Stimulated activated CD8-positive, alpha-beta memory T cell treated with anti-CD3 and anti-CD28 coated beads, Interleukin-4, amount 100 ng/mL, for 4 hours (primary cell): ENCODE results near the gene BCR.
A peak's percentile ranks its signal among the peaks of the same experiment; 100 is the strongest.
"Not testable (repeated sequence)": the region's sequence is repeated elsewhere in the genome, so short reads cannot be mapped to it uniquely, and the experiment has no call there.

Source experiments
- DNase-seq, 2 donors: peaks; one replicate each; pipeline ENCODE4 v3.0.0-alpha.2; 2020; ENCODE audit warnings: low read depth in 2 of 2, low spot score in 1 of 2

BCR gene

DNA sequence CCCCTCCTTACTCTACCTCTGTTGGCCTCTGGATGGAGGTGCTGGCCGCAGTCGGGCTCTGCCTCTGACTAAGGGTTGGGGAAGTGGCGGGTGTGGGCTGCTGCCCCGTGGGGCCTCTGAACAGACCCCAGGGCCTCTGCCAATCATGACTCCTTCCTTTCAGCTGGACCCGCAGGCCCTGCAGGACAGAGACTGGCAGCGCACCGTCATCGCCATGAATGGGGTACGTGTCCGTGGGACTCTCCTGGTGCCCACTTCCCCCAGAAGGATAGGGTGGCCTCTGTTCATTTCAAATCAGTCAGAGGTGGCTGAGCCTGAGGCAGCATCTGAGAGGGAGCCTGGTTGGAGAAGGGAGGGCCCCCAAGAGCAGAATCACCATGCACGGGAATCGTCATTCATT is 129.0 kb downstream of the BCR start:
- DNase-seq, result not testable (repeated sequence)

DNA sequence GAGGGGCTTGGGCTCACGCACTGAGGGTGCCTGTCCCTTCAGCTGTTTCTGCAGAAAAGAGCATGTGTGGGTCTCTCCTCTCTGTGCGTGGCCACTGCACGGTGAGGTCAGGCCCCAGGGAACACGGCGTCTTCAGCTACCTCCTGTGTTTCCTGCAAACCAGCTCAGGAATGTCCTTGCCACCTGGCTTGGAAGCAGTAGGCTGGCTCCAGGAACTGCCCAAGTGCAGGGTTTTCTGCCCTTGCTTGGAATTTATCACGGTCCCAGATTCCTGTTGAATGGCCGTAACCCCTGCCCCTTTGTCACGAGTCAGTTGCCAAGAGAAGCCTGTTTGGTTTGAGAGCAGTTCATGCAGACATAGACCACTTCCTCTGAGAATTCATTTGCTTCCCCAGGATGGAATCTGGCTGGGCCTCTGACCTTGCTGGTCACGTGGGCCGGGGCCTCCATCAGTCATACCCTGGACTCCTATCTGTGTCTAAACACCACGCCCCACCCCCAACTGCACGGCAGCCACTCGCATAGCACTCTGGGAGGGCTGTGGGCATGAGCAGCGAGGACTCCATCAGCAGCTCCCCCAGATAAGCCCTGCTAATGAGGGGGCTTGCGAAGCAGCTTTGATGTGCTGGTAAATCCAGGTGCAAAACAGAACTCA is 130.3 kb downstream of the BCR start:
- not testable (repeated sequence) for DNase-seq

DNA sequence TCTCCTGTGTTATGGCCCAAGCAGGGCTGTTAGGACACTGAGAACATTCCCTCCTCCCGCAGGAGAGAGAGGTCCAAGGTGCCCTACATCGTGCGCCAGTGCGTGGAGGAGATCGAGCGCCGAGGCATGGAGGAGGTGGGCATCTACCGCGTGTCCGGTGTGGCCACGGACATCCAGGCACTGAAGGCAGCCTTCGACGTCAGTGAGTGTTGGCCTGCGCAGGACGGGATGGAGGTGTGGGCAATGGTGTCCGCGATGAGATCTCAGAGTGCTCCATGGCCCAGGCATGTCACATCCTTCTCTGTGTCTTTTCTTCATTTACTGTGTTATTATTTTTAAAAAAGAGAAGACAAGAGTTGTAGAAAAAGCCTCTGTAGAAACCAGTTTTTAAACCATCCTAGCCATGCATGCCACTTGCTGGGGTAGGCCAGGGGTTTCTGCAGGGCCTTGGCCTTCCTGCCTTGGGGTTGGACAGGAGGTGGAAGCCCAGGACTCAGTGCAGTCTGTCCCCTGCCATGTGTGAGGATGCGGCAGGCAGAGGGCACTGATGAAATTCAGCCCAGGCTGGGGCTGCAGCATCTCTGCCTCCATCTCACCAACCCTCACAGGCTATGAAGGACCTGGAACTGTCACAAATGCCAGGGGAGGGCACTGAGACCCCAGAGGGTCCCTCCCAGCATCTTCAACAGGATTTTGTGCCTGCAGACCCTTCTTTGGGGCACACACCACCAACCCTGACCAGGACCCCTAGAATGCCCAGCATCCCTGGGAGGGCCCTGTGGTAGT is 131.5 kb downstream of the BCR start:
- DNase-seq, result not testable (repeated sequence)

DNA sequence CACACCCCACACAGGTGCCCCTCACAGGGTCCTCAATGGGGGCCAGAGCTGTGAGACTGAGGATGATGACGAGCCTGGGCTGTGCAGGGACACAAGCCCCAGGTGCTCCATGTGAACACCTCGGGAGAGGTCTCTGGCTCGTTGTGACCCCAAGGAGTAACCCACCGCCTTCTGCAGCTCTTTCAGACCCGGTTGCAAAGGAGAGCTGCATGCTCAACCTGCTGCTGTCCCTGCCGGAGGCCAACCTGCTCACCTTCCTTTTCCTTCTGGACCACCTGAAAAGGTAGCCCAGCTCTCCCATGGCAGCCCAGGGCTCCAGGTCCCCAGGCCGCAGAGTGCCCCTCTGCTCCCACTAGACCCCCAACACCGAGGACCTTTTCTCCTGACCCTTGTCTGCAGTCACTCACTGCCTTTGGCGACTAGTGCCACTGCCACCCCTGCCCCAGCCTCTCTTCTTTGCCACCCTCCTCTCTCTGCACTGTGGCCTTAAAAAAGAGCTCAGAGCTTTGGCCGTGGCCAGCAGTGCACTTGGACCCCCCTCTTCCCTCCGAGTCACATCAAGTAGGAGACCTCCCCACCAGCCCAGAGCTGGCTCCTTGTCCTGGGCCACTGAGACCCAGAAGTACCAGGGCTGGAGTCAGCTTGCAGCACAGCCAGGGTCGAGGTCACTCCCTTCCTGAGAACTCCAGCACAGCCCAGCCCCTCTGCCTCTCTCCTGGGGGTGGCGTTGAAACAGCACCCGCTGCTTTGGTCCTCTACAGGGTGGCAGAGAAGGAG is 133.7 kb downstream of the BCR start:
- no peak for DNase-seq

DNA sequence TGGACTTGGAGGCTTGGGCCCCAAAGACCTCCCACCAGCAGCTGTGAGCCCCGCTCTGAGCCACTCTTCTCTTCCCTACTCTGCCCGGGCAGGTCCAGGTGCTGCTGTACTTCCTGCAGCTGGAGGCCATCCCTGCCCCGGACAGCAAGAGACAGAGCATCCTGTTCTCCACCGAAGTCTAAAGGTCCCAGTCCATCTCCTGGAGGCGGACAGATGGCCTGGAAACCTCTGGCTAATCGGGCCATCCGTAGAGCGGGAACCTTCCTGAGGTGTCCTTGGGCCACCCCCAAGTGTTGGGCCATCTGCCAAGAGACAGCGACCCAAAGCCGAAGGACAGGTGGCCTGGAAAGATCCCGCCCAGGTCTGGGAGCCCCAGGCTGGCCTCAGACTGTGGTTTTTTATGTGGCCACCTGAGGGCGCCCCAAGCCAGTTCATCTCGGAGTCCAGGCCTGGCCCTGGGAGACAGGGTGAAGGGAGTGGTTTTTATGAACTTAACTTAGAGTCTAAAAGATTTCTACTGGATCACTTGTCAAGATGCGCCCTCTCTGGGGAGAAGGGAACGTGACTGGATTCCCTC is 135.1 kb downstream of the BCR start:
- peak in 1 of 2 donors; percentile 4 for DNase-seq

DNA sequence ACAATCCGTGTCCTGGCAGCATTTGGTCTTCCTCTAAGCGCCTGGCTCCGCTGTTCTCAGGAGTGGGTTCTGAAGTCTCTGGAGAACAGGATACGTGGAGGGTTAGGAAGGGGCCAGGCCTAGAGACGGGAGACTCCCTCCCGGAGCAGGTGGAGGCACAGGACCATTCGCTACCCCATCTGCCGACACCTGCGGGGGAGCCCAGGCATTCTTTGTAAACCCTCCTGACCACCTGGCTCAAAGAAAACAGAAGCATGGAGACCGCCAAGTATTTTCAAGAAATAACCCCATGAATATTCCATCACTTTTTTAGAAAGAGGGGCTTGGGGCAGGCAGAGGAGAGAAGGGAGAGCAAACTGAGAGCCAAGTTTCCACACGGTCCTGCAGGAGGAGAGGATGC is 136.3 kb downstream of the BCR start:
- not testable (repeated sequence) for DNase-seq

DNA sequence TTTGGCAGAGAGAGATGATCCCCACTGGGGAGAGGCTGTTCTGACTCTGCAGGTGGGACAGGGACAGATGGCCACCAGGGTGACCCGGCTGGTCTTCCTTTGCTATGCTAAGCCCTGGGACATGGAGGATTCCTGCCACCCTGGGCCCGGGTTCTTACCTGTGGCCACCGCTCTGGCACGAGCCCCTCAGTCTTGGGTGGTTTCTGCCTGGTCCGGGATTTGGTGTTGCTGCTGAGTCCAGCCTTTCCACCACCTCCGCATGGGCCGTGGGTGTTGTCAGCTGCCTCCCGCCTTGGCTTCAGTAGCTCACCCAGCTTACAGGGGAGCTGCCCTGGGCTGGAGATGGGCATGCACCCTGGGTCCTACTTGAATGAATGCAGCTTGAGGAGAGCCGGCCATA is 138.0 kb downstream of the BCR start:
- DNase-seq, result not testable (repeated sequence)

DNA sequence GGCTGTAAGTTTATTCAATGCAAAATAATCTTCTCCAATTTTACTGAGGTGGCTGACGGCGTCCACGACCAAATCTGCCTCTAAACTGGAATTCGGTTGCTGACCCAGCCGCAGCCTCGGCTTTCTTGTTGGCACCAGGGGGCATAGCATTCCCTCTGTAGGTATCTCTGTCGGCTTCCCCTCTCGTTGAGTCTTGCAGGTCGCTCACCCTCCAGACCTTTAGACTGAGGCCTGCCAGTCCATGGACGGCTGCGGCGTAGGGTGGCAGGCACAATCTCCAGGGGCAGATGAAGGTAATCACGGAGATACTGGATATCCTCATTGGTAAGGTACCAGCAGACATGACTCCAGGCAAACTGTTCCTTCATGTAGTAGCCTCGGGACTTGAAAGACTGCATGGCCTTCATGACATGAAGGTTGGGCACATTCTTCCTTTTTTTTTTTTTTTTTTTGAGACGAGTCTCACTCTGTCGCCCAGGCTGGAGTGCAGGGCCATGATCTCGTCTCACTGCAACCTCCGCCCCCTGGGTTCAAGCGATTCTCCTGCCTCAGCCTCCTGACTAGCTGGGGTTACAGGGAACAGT is 142.3 kb downstream of the BCR start:
- not testable (repeated sequence) for DNase-seq

DNA sequence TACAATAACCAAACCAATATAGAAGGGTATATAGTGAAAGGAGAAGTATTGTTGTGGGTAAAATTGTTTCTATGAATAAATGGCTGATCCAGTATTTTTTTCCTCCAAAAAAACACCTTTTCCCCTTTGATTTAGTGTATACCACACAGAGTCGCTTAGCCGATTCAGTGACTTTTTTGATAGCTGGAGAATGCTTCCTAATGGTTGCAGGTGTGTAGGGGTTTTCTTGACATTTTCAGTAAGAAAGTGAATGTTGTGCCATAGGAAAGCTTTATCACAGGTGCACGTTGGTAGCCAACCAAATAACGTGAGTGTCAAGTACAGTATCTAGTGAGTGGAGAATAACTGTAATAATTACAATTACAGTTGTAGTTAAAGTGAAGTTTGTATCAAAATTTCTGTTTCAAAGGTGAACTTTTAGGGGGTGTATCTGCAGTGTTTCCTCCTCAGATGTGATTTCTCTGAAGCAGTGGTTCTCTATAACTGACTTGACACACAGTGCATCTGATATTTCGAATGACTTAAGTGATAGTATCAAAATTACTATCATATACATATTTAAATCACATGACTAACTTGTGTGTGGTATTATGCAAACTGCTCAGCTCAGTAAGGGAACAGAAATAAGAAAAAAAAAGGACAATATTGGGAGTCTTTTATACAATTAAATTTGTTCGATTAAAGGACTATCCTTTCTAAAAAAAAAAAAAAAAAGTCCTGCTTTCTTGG is 143.8 kb downstream of the BCR start:
- DNase-seq, result not testable (repeated sequence)

DNA sequence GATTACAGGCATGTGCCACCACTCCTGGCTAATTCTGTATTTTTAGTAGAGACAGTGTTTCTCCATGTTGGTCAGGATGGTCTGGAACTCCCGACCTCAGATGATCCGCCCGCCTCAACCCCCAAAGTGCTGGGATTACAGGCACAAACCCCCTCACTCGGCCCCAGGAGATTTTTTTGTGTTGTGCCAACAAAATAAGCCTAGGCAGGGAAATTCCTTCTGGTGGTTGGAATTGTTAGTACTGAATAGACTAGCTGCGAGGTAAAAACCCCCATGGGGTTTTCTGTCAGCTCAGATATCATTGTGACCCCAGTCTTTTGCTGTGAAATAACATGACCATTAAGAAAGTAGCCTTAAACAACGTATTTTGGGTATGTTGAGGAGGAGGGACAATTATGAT is 144.9 kb downstream of the BCR start:
- DNase-seq, result no peak

DNA sequence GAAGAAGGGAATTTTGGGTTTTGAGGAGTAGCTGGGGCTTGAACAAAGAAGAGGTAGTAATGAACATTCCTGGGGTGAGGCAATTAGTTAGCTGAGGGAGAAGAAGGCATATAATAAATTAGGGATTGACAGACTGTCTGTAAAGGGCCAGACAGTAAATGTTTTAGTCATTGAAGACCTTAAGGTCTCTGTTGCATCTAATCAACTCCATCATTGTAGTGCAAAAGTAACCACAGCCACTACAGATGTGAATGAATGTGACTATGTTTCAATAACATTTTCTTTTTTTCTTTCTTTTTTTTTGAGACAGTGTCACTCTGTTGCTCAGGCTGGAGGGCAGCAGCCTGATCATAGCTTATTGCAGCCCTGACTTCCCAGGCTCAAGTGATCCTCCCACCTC is 153.5 kb downstream of the BCR start:
- DNase-seq, result not testable (repeated sequence)

DNA sequence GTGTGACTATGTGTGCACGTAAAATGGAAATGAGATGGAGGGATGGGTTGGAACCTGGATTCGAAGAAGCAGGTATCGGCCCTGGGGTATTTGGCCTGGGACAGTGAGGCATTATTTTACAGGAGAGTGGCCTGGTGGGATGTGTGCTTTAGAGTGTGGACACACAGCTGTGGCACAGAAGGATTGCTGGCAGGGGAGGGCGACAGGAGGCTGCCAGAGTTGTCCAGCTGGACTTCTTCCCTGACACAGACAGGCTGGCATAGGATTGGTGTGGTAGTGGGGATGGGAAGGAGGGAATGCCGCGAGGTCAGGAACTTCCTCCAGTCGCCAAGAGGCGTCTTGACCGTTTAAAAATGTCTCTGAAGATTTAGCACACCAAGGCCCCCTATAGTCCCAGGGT is 157.4 kb downstream of the BCR start:
- not testable (repeated sequence) for DNase-seq

DNA sequence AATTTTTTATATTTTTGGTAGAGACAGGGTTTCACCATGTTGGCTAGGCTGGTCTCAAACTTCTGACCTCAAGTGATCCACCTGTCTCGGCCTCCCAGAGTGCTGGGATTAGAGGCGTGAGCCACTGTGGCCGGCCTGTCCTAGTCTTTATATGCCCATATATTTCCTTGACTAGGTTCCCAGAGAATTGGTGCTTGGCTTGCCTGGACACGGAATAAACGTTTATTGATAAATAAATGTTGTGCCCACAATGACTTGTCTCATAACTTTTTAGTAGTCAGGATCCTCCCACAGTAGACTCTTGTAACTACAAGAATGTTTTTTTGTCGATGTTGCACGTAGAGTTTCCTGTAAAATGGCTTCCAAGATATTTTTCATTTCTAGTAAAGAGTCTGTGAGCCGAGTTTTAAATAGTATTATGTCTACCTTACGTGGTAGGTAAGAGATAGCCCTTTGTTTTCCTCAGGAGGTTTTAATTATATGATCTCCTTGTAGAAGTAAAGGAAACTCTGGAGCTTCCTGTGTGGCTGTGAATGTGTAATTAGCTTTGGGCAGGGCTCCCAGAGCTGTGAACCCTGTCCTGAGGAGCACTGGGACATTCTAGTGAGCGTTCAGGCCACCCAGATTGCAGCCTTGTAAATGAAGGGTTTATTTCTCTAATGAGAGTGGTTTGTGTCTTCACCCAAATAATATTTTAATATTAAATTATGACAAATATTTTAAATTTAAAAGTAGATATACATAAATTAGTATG is 161.8 kb downstream of the BCR start:
- not testable (repeated sequence) for DNase-seq

DNA sequence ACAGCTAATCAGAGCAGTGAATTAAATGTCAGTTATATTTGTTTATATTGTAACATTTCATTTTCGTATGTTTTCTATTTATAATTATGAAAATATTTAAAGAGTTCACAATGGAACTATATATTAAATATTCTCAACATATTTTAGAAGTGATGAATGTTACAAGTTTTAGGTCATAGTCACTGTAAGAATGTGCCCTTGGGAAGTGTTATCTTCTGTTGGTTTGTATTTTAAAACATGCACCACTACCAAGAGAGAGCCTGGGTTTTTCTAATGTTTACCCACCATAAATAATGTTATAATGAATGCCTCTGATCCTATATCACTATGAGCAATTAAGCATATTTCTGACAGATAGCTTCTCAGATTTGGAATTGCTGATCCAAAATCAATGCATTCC is 171.0 kb downstream of the BCR start:
- DNase-seq, result no peak

DNA sequence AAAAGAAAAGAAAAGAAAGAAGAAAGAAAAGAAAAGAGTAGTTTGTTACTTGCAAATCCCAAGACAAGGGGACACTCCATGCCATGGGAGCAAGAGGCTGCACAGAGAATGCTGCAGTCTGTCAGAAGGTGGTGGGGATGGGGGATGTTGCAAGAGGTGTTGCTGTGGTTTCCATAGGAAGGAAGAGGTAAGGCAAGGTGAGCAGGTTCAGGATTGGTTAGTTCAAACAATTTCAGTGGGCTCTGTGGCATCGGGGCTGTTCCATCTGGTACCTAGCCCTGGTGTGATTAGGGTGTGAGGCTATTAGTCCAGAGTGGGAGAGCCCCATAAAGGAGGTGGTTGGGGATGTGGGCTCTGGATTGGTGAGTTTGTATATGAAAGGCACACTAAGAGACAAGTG is 172.7 kb downstream of the BCR start:
- no peak for DNase-seq

DNA sequence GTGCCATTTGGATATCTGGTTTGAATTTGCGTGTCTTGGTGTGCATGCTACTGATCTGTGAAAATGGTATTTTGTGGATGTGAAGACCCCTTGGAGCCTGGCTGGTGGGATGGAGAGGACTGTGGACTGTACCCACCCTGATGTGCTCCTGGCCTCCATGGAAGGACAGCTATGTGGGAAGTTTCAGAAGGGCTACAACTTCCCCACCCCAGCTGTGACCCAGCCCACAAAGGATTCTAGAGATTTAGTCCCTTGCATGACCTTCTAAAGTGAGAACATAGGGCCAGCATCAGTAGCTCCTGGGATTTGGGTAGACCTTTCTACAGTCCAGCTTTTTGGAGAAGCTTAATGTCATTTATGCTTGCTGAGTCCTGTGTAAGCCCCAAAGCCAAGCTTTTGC is 173.4 kb downstream of the BCR start:
- DNase-seq, result no peak

DNA sequence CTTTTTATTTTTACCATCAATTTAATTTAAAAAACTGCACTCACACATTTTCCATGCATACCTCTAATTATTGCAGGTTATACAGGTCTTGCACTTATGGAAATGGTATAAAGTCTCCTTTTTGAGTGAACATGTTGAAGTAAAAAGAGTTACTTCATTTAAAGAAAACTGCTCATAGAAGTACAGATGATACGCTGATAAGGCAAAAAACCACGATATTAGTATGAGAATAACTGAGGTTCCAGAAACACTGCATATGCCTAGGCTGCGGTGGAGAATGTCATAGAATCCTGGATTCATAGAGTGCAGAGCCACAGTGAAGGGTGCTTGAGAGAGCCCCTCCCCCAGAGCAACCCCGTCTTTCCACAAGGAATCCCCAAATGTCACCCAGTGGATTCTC is 175.8 kb downstream of the BCR start:
- no peak for DNase-seq

DNA sequence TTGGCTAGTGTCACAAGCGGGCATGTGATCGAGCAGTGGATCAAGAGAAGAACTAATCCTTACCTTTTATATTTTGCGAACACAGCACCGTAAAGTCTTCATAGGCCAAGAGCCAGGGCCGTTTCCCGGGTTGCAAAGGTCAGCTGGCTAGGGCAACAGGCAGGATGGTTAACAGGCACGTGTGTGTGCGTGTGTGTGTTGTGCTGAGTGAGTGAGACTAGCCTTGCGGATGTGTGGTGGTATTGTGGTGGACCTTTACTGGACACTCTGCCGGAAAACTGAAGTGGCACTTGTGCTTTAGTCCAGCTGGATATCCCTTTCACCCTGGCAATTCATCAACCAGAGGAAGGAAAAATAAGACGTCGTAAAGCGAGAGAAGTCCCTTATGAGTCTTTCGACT is 176.7 kb downstream of the BCR start:
- no peak for DNase-seq

DNA sequence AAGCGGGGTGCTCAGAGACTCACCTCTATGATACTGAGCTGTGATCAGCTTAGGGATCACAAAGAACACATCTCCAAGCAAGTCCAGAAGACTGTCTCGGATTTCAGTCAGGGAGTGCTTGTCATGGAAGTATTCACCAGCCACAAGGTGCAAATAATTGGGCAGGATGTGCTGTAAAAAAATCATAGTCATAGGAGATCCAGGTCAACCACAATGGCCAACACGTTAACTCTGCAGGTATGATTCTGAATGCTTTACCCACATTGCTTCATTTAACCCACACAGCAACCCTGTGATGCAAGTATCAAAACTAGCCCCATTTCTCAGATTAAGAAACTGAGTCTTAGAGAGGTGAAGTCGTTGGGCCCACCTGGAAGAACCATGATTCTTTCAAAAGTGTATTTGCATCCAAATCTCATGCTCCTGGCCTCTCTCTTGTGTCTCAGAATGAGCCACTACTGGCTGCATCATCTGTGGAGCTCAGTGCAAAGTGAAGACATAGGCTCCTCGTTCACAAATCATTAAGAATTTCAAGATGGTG is 179.3 kb downstream of the BCR start:
- no peak for DNase-seq

DNA sequence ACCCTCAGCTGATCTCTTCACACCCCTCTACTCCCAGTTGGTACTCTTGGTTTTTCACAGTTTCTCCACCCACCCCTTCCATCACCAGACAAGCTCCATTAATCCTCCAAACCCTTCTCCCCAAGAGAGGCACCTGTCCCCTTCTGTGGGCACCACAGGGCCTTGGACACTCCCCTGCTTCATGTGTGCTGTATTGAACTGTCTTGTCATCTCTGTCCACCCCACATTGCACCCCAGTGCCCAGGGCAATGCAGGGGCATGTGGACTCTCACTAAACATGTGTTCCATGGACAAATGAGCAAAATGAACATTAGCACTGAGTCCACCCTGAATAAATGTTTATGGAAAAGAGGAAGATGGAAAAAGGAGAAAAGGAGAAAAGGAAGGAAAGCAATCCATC is 181.4 kb downstream of the BCR start:
- DNase-seq, result no peak
